CD14-positive monocyte (primary cell): ENCODE data around the gene LRRC10B. TPM values are rescaled to one million over a fixed set of nuclear protein-coding genes. Genes with fewer than 3 reads are reported as not detected.

Experiments used
- DNase-seq, 3 donors: peaks; one replicate each; pipeline ENCODE4 v3.0.0-alpha.2; 2011 to 2022
- H2AFZ ChIP-seq: 2 replicates; pipeline ENCODE4 v1.6.0; 2012; ENCODE audit warnings: mild to moderate bottlenecking, low read depth, low read length, inconsistent platforms; ENCODE audit not compliant: insufficient read depth, poor library complexity, severe bottlenecking
- H3K27ac ChIP-seq, 2 donors: 1 replicate in 1 of 2; 2 replicates in 1 of 2; pipeline ENCODE4 v1.5.1; 2012 to 2013; ENCODE audit warnings: low read length in 2 of 2, control low read depth in 1 of 2, inconsistent platforms in 1 of 2, low read depth in 1 of 2, mild to moderate bottlenecking in 1 of 2
- H3K27me3 ChIP-seq, 2 donors: one replicate each; pipeline versions ENCODE4 v1.6.0 to v1.6.1; 2011 to 2013; ENCODE audit warnings: low read length in 2 of 2; ENCODE audit not compliant: control insufficient read depth in 2 of 2, insufficient read depth in 2 of 2
- H3K36me3 ChIP-seq, 2 donors: replicated peaks in 1 of 2; 1 replicate in 1 of 2; 2 replicates in 1 of 2; pipeline versions ENCODE4 v1.5.1 to v1.6.1; 2012 to 2013; ENCODE audit warnings: low read length in 2 of 2, control low read depth in 1 of 2, inconsistent platforms in 1 of 2, mild to moderate bottlenecking in 1 of 2; ENCODE audit not compliant: insufficient read depth in 2 of 2, control insufficient read depth in 1 of 2
- H3K4me1 ChIP-seq, 2 donors: 1 replicate in 1 of 2; 2 replicates in 1 of 2; pipeline versions ENCODE4 v1.5.1 to v1.6.1; 2012 to 2013; ENCODE audit warnings: low read length in 2 of 2, control low read depth in 1 of 2, inconsistent platforms in 1 of 2, mild to moderate bottlenecking in 1 of 2, moderate library complexity in 1 of 2; ENCODE audit not compliant: insufficient read depth in 2 of 2, control insufficient read depth in 1 of 2
- H3K4me2 ChIP-seq: replicated peaks from 2 replicates; pipeline ENCODE3; 2012; ENCODE audit warnings: low read length, moderate library complexity, mild to moderate bottlenecking; ENCODE audit not compliant: poor library complexity, severe bottlenecking; ENCODE audit errors: extremely low read depth
- H3K4me3 ChIP-seq, 3 experiments: fragments of 200-600 bp in 1 of 3; sonication (generic) in 1 of 3; replicated peaks in 1 of 3; 1 replicate in 2 of 3; 2 replicates in 1 of 3; pipeline ENCODE4 v1.5.1; 2011 to 2013; ENCODE audit warnings: low read length in 3 of 3, mild to moderate bottlenecking in 3 of 3, control low read depth in 2 of 3, low read depth in 2 of 3, inconsistent platforms in 1 of 3, moderate library complexity in 1 of 3
- H3K79me2 ChIP-seq: 2 replicates; pipeline ENCODE4 v1.6.0; 2012; ENCODE audit warnings: mild to moderate bottlenecking, control low read depth, inconsistent platforms, low read length, moderate library complexity; ENCODE audit not compliant: insufficient read depth
- H3K9ac ChIP-seq: 2 replicates; pipeline ENCODE4 v1.6.0; 2017; ENCODE audit warnings: low read length, mild to moderate bottlenecking; ENCODE audit not compliant: insufficient read depth, poor library complexity, severe bottlenecking
- H3K9me3 ChIP-seq, 2 donors: replicated peaks in 1 of 2; 1 replicate in 1 of 2; 2 replicates in 1 of 2; pipeline versions ENCODE4 v1.5.1 to v1.6.1; 2012 to 2013; ENCODE audit warnings: low read length in 2 of 2, control low read depth in 1 of 2; ENCODE audit not compliant: control insufficient read depth in 1 of 2, insufficient read depth in 1 of 2
- H4K20me1 ChIP-seq: 2 replicates; pipeline ENCODE4 v1.6.0; 2012; ENCODE audit warnings: mild to moderate bottlenecking, low read length, control low read depth, moderate library complexity; ENCODE audit not compliant: insufficient read depth
- H3K27ac Mint-ChIP-seq, 7 donors: one replicate each; pipeline ENCODE4 v1.8.0; 2020; ENCODE audit warnings: mild to moderate bottlenecking in 7 of 7, mixed read lengths in 7 of 7, moderate library complexity in 6 of 7, inconsistent platforms in 2 of 7
- H3K27me3 Mint-ChIP-seq, 3 donors: one replicate each; pipeline ENCODE4 v1.8.0; 2021 to 2022; ENCODE audit warnings: low read depth in 3 of 3, mild to moderate bottlenecking in 3 of 3, mixed read lengths in 3 of 3, moderate library complexity in 3 of 3, inconsistent platforms in 1 of 3
- H3K36me3 Mint-ChIP-seq, 2 donors: one replicate each; pipeline ENCODE4 v1.8.0; 2020; ENCODE audit warnings: mixed read lengths in 2 of 2, inconsistent platforms in 1 of 2, mild to moderate bottlenecking in 1 of 2
- H3K4me1 Mint-ChIP-seq: one replicate; pipeline ENCODE4 v1.8.0; 2020; ENCODE audit warnings: mild to moderate bottlenecking, mixed read lengths
- H3K4me3 Mint-ChIP-seq, 2 donors: one replicate each; pipeline ENCODE4 v1.8.0; 2020; ENCODE audit warnings: mild to moderate bottlenecking in 2 of 2, mixed read lengths in 2 of 2, moderate library complexity in 1 of 2
- H3K9me3 Mint-ChIP-seq, 7 donors: one replicate each; pipeline ENCODE4 v1.8.0; 2020 to 2022; ENCODE audit warnings: mixed read lengths in 7 of 7, mild to moderate bottlenecking in 6 of 7, moderate library complexity in 6 of 7, inconsistent platforms in 2 of 7
- WGBS: methylation state at CpG from one replicate; pipeline ENCODE4 v1.1.5; 2013; ENCODE audit warnings: missing lambda C conversion rate; ENCODE audit not compliant: insufficient coverage; 5-methylcytosine and 5-hydroxymethylcytosine counted together
- intact Hi-C, 2 donors: fragments of 100-400 bp; cut with micrococcal nuclease; formaldehyde crosslinking; loops; one replicate each; pipeline versions ENCODE4 v1.15.0 to v1.15.1; 2023
- polyA plus RNA-seq, 3 donors: library from polyadenylated mRNA; depleted of rRNA in 1 of 3; unstranded in 2 of 3; stranded (reverse) in 1 of 3; fragments of 300-500 nt in 2 of 3; fragments of >200 nt in 1 of 3; fragmentation: Illumina TruSeq in 2 of 3; gene quantifications; 1 replicate in 2 of 3; 2 replicates in 1 of 3; pipeline ENCODE4 v1.2.3, GENCODE V29; 2012 to 2021
- TF ChIP-seq, protein P1 (sequence below): fragments of 200-600 bp; IDR thresholded peaks from one replicate; pipeline ENCODE4 v1.8.0; 2022; ENCODE audit warnings: antibody characterized with exemption, mild to moderate bottlenecking

Gene LRRC10B
- polyA plus RNA-seq, 3 donors, result not detected

- Mint-ChIP-seq H3K9me3 (peaks cover 0 to 4% (median 0%) of the 10 kb centered on the region in 7 donors), H3K4me3 (no peak overlapping the region), H3K36me3 (no peaks in the 10 kb centered on the region), H3K27ac (no peak overlapping the region), H3K27me3 (peaks cover 11 to 15% (median 13%) of the 10 kb centered on the region in 3 donors), H3K4me1 (peaks cover 6% of the 10 kb centered on the region)
- Histone ChIP-seq H3K27ac (no peak overlapping the region), H2AFZ (no peak overlapping the region), H3K36me3 (no peaks in the 10 kb centered on the region), H3K4me3 (no peak overlapping the region), H3K27me3 (peaks cover 0 to 5% of the 10 kb centered on the region in 2 donors), H3K4me2 (no peak overlapping the region), H3K4me1 (peaks cover 3 to 6% of the 10 kb centered on the region in 2 donors), H4K20me1 (no peaks in the 10 kb centered on the region), H3K9ac (no peak overlapping the region), H3K9me3 (no peaks in the 10 kb centered on the region), H3K79me2 (no peaks in the 10 kb centered on the region)
- DNase-seq, result no peak
- TF ChIP-seq, protein P1, sequence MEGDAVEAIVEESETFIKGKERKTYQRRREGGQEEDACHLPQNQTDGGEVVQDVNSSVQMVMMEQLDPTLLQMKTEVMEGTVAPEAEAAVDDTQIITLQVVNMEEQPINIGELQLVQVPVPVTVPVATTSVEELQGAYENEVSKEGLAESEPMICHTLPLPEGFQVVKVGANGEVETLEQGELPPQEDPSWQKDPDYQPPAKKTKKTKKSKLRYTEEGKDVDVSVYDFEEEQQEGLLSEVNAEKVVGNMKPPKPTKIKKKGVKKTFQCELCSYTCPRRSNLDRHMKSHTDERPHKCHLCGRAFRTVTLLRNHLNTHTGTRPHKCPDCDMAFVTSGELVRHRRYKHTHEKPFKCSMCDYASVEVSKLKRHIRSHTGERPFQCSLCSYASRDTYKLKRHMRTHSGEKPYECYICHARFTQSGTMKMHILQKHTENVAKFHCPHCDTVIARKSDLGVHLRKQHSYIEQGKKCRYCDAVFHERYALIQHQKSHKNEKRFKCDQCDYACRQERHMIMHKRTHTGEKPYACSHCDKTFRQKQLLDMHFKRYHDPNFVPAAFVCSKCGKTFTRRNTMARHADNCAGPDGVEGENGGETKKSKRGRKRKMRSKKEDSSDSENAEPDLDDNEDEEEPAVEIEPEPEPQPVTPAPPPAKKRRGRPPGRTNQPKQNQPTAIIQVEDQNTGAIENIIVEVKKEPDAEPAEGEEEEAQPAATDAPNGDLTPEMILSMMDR, result no peak
- 67% methylated on average over 4 of the region's 14 CpGs for WGBS
- intact Hi-C loops, result loop anchor here in 1 of 2 donors (5.0 kb wide), 1 partner anchor 82 kb away; no protein-coding TSS in a partner anchor
Observed at GRCh38 chr11:61539831-61540357, 31.3 kb downstream of the LRRC10B start.

DNA sequence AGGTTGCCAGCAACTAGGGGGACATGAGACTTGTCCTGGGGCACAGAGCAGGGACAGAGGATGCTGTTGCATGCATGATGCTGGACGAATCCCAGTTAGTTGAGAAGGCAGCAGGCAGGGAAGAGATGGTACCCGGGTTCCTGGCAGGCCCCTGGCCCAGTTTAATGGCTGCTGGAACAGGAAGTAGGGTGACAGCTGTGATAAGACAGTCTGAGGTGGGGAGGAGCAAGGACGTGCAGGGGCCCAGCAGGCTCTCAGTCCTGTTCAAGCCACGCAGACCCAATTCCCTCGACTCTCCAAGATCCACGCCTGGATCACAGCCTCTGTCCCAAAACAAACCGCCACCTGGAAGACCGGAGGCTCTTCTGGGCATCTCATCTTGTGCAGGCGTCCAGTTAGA is 32.0 kb downstream of the LRRC10B start:
- no peaks in the 10 kb centered on the region for H4K20me1 ChIP-seq
- no peaks in the 10 kb centered on the region for H3K36me3 ChIP-seq
- 65% methylated on average over 8 of the region's 9 CpGs for WGBS
- no peak overlapping the region for H3K4me2 ChIP-seq
- H3K36me3 Mint-ChIP-seq, result no peaks in the 10 kb centered on the region
- H3K4me1 ChIP-seq, result peaks cover 3 to 6% of the 10 kb centered on the region in 2 donors
- no peak overlapping the region for H2AFZ ChIP-seq
- no peak overlapping the region for H3K9ac ChIP-seq
- no peak for DNase-seq
- H3K9me3 ChIP-seq, result no peaks in the 10 kb centered on the region
- H3K27ac Mint-ChIP-seq, result no peak overlapping the region
- H3K27ac ChIP-seq, result no peak overlapping the region
- H3K79me2 ChIP-seq, result no peaks in the 10 kb centered on the region
- intact Hi-C loops, result loop anchor here in 1 of 2 donors (5.0 kb wide), 1 partner anchor 82 kb away; no protein-coding TSS in a partner anchor
- TF ChIP-seq, protein P1, result no peak
- no peak overlapping the region for H3K4me3 ChIP-seq
- H3K27me3 Mint-ChIP-seq, result peaks cover 11 to 14% (median 13%) of the 10 kb centered on the region in 3 donors
- peaks cover 0 to 6% (median 0%) of the 10 kb centered on the region in 7 donors for H3K9me3 Mint-ChIP-seq
- peaks cover 0 to 5% of the 10 kb centered on the region in 2 donors for H3K27me3 ChIP-seq
- peaks cover 6% of the 10 kb centered on the region for H3K4me1 Mint-ChIP-seq
- no peak overlapping the region for H3K4me3 Mint-ChIP-seq
